Activated B cell treated with CpG ODN at 0.5 μM for 24 hours (primary cell): Measurements from ENCODE around the gene GSG1L. TPM values are rescaled to one million over a fixed set of nuclear protein-coding genes. Genes with fewer than 3 reads are reported as not detected.

ENCODE experiments used
- ATAC-seq: fragments of 200-7000 bp; cut with Tn5 transposase; one replicate; pipeline ENCODE4 v1.10.0; 2021; ENCODE audit warnings: low read depth, mild to moderate bottlenecking, moderate library complexity
- CTCF ChIA-PET: fragments of 350-600 bp; sonication (Branson Sonifier 250); formaldehyde crosslinking; loops from one replicate; lab custom pipeline; 2021; ENCODE audit warnings: antibody characterized with exemption; lab: Charles Lee
- POLR2A ChIA-PET: fragments of 350-600 bp; sonication (Branson Sonifier 250); formaldehyde crosslinking; loops from one replicate; lab custom pipeline; 2021; ENCODE audit warnings: antibody characterized with exemption; lab: Charles Lee
- DNase-seq: peaks from one replicate; pipeline ENCODE4 v3.0.0; 2022
- H3K27ac Mint-ChIP-seq: one replicate; pipeline ENCODE4 v1.8.0; 2020; ENCODE audit warnings: mixed read lengths
- H3K27me3 Mint-ChIP-seq: one replicate; pipeline ENCODE4 v1.8.0; 2021; ENCODE audit warnings: mixed read lengths
- H3K36me3 Mint-ChIP-seq: one replicate; pipeline ENCODE4 v1.8.0; 2021; ENCODE audit warnings: low read depth, mixed read lengths
- H3K4me1 Mint-ChIP-seq: one replicate; pipeline ENCODE4 v1.8.0; 2021; ENCODE audit warnings: mixed read lengths
- H3K4me3 Mint-ChIP-seq: one replicate; pipeline ENCODE4 v1.8.0; 2020; ENCODE audit warnings: mild to moderate bottlenecking, mixed read lengths
- H3K9me3 Mint-ChIP-seq: one replicate; pipeline ENCODE4 v1.8.0; 2020; ENCODE audit warnings: mixed read lengths
- intact Hi-C: fragments of 100-400 bp; cut with micrococcal nuclease; formaldehyde crosslinking; loops from one replicate; pipeline ENCODE4 v1.15.1; 2024
- total RNA-seq: library from RNA; stranded (reverse); gene quantifications from 2 replicates; pipeline ENCODE4 v1.2.3, GENCODE V29; 2022
- TF ChIP-seq, protein P1 (sequence below): fragments of 200-600 bp; IDR thresholded peaks from one replicate; pipeline ENCODE4 v1.8.0; 2022; ENCODE audit warnings: antibody characterized with exemption, mild to moderate bottlenecking

The GSG1L gene
- total RNA-seq, 1 donor from 2014 or later: not detected

DNA sequence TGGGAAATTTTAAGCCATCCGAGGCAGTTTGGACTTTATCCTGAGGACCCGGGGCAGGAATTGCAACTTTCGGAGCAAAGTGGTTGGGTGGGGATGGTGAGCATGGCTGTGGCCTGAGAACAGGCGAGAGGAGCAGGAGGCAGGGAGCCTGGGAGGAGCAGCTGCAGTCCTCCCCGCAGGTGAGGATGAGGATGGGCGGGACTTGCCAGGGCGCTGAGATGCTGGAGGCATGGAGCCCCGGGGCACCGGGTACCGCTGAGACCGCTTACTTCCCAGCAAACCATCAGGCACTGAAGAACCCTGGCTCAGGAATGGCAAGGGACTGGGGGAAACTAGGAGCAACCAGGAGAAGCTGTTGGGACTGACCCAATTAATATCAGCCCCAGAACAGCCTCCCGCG, 210.8 kb downstream of the GSG1L start:
- H3K27me3 Mint-ChIP-seq: peaks cover 35% of the 10 kb centered on the region
- intact Hi-C loops: no loop called here

DNA sequence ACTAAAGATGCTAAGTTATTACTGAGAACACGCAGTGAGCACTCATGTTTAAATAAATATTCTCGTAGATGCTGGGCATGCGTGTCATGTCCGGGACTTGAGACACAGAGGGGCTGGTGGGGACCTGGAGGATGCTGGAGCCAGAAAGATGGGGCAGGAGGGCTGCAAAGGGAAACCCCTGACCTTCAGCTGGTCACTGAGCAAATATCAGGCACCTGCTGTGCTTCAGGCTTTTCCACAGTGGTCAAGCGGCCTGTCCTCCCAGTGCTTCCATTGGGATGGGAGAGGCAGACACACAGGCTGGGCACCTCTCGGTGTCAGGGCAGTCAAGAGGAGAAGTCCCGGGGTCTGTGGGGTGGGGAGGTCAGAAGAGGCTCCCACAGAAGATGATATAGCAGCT, 211.4 kb downstream of the GSG1L start:
- CTCF ChIA-PET: no interaction called here
- POLR2A ChIA-PET: no interaction called here
- ATAC-seq (no peak), DNase-seq (no peak)
- H3K9me3 Mint-ChIP-seq: no peaks in the 10 kb centered on the region
- H3K36me3 Mint-ChIP-seq: no peaks in the 10 kb centered on the region
- H3K27me3 Mint-ChIP-seq: peaks cover 38% of the 10 kb centered on the region
- TF ChIP-seq, protein P1, sequence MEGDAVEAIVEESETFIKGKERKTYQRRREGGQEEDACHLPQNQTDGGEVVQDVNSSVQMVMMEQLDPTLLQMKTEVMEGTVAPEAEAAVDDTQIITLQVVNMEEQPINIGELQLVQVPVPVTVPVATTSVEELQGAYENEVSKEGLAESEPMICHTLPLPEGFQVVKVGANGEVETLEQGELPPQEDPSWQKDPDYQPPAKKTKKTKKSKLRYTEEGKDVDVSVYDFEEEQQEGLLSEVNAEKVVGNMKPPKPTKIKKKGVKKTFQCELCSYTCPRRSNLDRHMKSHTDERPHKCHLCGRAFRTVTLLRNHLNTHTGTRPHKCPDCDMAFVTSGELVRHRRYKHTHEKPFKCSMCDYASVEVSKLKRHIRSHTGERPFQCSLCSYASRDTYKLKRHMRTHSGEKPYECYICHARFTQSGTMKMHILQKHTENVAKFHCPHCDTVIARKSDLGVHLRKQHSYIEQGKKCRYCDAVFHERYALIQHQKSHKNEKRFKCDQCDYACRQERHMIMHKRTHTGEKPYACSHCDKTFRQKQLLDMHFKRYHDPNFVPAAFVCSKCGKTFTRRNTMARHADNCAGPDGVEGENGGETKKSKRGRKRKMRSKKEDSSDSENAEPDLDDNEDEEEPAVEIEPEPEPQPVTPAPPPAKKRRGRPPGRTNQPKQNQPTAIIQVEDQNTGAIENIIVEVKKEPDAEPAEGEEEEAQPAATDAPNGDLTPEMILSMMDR: no peak
- intact Hi-C loops: no loop called here
- H3K4me1 Mint-ChIP-seq: no peaks in the 10 kb centered on the region
- no peak overlapping the region for H3K4me3 Mint-ChIP-seq
- H3K27ac Mint-ChIP-seq: no peak overlapping the region

More for the DNA sequence above, 210.8 kb downstream of the GSG1L start:
- Mint-ChIP-seq H3K9me3 (no peaks in the 10 kb centered on the region), H3K36me3 (no peaks in the 10 kb centered on the region), H3K4me1 (no peaks in the 10 kb centered on the region), H3K27ac (no peak overlapping the region), H3K4me3 (no peak overlapping the region)
- ATAC-seq: no peak
- POLR2A ChIA-PET: no interaction called here
- no peak for DNase-seq
- CTCF ChIA-PET: no interaction called here
- TF ChIP-seq, protein P1: no peak

DNA sequence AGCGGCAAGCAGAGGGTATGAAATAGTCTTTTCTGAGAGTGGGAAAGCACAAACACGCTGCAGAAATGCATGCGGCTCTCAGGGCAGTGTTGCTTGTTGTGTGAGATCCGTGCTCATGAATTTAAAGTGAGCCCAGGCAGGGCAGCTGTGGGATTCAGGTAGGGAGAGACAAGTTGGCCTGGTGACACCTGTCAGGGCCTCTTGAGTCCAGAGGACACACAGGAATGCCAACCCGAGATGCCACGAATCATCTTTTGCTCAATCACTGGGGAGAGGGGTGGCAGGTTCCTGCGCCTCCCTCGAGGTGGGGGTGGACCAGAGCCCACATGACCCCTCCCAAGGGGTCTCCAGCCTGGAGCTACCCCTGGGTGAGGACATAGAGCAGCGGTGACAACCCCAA, 211.9 kb downstream of the GSG1L start:
- no peaks in the 10 kb centered on the region for H3K36me3 Mint-ChIP-seq
- H3K9me3 Mint-ChIP-seq: no peaks in the 10 kb centered on the region
- no peaks in the 10 kb centered on the region for H3K4me1 Mint-ChIP-seq
- ATAC-seq (no peak), DNase-seq (no peak)
- ChIA-PET POLR2A (no interaction called here), CTCF (no interaction called here)
- no peak overlapping the region for H3K4me3 Mint-ChIP-seq
- intact Hi-C loops: no loop called here
- H3K27ac Mint-ChIP-seq: no peak overlapping the region
- TF ChIP-seq, protein P1: no peak
- H3K27me3 Mint-ChIP-seq: peaks cover 39% of the 10 kb centered on the region

DNA sequence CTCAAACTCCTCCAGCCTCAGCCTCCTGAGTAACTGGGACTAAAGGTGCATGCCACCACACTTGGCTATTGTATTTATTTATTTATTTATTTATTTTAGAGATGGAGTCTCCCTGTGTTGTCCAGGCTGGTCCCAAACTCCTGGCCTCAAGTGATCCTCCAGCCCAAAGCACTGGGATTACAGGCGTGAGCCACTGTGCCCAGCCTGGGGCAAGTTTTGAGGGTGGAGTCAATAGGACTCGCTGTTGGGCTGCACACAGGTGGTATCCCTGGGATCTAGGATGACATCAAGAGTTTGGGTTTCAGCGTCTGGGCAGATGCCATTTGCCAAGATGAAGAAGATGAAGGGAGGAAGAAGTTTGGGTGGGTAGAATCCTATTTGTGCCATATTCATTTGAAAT, 213.9 kb downstream of the GSG1L start:
- Mint-ChIP-seq H3K9me3 (no peaks in the 10 kb centered on the region), H3K36me3 (no peaks in the 10 kb centered on the region), H3K27me3 (peaks cover 39% of the 10 kb centered on the region), H3K4me1 (no peaks in the 10 kb centered on the region), H3K27ac (no peak overlapping the region), H3K4me3 (no peak overlapping the region)
- intact Hi-C loops: no loop called here
- TF ChIP-seq, protein P1: no peak
- ATAC-seq: no peak
- ChIA-PET CTCF (no interaction called here), POLR2A (no interaction called here)
- no peak for DNase-seq

DNA sequence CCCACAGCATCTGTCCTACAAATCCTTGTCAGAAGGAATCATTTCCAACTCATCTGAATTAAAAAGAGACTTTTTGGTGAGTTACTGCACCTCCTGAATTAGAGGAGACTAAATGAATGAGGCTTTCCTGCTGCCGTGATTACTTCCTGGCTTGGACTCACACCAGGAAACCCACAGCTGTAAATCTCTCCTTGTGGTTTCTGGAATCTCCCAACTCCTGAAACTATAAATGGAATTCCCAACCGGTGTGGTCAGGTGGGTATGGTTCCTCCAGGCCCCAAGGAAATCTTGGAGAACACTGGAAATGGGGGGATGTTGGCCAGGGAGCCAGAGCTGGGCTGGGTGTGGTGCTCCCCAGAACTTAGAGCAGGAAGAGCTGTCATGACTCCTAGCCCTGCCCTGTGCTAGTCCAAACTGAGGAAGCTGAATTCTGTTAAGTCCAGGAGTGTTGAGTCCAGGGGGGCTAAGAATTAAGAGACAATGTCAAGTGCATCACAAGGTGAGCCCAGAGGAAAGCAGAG, 216.4 kb downstream of the GSG1L start:
- ChIA-PET POLR2A (no interaction called here), CTCF (no interaction called here)
- Mint-ChIP-seq H3K9me3 (no peaks in the 10 kb centered on the region), H3K27ac (no peak overlapping the region), H3K27me3 (peaks cover 25% of the 10 kb centered on the region), H3K36me3 (no peaks in the 10 kb centered on the region), H3K4me1 (no peaks in the 10 kb centered on the region), H3K4me3 (no peak overlapping the region)
- no peak for ATAC-seq
- TF ChIP-seq, protein P1: no peak
- DNase-seq: no peak
- intact Hi-C loops: no loop called here
